HG03469 (cell line): ENCODE results near the gene HNRNPU.

ENCODE experiments used
- ATAC-seq: cut with Tn5 transposase; IDR thresholded peaks from one replicate; pipeline ENCODE4 v1.9.1; 2021; ENCODE audit warnings: mild to moderate bottlenecking, moderate library complexity, moderate number of reproducible peaks; ENCODE audit not compliant: unreplicated experiment

The HNRNPU gene

DNA sequence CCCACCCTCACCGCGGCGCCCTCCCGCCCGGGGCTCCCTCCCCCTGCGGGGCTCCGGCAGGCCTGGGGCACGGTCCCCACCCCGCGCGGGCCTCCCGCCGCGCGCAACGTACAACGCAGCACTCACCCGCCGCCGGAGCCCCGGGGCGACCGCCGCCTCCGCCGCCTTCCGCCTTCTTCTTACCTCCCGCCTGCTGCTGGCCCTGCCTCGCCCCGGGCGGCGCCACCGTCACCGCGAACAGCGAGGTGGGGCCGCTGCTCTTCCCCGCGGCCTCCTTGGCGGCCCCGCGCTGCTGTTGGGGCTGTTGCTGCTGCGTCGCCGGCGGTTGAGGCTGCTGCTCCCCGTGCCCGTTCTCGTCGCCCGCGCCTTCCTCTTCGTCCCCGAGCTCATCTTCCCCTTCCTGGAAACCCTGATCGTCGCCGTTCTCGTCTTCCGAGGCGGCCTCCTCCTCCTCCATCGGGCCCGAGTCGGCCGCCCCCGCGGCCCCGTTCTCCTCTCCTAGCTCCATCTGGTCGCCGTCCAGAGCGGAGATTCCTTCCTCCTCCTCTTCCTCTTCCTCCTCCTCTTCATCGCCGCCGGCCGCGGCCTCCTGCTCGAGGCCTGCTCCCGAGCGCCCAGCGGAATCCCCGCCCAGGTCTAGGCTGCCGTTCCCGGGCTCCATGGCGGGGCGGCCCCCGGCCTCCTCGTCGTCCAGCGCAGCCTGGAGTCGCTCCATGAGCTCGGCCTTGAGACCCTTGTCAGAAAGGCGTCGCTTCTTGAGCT lies 671 bp downstream of the HNRNPU start:
- ATAC-seq: peak; percentile 0

DNA sequence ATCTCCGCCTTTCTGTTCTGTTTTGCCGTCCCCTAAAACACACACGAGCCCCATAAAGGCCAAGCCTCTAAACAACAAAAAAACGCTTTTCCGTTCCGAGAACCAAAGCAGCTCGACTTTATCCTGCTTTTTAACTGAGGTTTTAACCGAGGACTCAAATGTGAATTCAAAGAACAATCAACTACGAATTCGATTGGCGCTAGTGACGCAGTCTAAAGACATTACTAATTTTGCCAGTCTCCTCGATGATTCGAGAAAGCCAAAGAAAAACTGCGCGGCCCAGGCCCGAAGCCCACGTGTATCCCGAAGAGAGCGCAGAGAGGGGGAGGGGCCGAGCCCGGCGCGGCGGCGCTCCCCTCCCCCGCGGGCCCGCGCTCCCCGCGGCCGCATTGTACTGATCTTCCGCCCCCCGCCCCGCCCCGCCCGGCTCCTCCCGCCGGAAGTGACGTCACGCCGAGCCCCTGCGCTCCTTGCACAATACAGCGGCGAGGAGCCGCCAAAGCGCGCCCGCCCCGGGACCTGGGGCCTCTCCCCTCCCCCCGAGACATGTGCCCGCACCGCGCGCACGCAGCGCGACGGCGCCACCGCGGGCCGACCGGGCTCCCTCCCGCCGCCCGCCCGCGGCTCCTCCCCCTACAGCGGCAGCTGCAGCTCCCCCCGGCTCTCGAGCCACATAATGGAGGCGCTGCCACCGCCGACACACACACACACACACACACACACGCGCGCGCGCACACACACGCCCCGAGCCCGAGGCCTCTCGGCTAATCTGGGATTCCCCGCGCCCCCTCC lies 1.4 kb downstream of the HNRNPU start:
- ATAC-seq: peak; percentile 47

DNA sequence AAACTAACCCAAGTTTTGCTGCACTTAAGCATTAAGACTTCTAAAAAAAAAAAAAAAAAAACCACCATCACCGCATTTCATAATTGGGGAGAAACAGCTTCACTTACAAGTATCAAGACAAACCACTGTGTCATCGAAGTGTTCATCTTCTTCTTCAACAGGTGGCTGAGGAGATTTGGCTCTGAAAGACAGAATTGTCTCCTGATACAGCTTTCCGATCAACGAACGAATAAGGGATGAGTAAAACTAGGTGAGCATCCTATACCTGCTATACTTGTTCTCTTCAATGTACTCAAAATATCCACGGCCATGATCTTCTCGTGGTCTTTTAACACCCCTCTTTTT lies 2.0 kb downstream of the HNRNPU start:
- ATAC-seq: no peak

DNA sequence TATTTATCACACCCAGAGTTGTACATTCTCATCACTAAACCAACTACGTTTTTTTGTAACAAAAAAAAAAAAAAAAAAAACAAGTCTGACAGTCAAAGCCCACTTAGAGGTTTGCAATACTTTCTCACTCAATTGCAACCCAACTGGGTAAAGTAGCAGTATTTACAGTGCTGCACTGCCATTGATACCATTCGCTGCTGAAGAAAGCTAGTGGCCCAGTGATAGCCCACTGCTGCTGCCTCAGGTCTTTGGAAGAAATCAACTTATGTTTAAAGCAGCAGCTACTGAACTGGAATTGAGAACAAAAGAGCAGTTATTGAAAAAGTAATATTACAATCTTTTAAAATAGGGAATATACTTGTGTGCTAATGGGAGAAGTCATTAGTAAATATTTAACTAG lies 2.7 kb downstream of the HNRNPU start:
- ATAC-seq: no peak

DNA sequence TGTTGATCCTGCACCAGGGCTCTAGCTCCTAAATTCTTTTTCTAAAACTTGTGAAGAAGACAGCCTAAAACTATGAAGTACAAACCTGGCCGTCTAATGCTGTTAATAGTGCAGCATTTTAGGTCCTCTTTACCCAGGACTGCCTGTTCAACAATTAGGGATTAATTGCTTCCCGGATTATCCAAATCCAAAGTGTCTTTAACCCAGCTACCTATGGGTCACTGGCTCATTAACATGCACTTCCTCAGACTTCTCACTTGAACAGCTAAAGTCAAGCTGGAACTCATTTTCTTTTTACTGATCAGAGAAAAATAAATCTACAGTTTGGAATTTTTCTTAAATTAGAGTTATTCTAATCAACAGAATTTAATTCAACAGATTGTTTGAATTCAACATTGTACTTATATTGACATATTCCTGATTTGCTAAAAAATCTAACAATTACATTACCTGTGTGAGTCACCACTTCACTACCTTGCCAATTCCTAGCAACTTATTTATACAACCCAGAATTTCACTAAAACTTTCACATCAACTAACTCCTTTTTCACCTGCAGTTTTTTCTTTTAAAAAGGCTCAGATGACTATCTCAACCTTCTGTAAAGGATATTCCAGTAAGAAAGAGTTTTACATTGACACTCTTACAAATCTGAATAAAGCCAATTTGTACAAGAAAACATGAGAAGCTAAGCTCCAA lies 3.3 kb downstream of the HNRNPU start:
- ATAC-seq: no peak

DNA sequence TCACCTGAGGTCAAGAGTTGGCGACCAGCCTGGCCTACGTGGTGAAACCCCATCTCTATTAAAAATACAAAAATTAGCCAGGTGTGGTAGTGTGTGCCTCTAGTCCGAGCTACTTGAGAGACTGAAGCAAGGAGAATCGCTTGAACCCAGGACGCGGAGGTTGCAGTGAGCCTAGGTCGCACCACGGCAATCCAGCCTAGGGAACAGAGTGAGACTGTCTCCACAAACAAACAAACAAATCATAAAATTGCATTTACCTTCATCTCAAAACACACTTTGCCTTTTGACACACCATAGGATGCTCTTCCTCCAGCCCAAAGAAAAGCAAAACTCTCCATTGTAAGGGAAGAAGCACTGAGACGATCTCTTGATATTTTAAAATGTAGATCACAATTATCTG lies 4.3 kb downstream of the HNRNPU start:
- ATAC-seq: no peak

DNA sequence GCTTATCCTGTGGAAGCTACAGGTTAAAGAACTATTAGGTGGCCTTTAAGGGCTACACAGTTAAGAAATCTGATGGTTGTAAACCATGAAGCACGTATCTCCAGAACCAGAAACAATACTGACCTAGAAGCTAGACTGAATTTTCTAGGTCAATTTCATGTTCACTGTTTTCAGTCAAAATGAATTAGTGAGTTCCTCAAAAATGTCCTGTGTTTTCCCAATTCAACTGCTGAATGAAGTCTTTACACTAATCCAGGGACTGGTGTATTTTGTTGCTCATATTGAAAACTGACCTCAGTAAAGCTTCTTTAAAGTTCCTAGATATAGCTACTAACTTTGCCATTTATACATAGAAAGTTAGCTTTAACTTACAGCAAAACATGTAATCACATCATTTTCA lies 6.0 kb downstream of the HNRNPU start:
- no peak for ATAC-seq

DNA sequence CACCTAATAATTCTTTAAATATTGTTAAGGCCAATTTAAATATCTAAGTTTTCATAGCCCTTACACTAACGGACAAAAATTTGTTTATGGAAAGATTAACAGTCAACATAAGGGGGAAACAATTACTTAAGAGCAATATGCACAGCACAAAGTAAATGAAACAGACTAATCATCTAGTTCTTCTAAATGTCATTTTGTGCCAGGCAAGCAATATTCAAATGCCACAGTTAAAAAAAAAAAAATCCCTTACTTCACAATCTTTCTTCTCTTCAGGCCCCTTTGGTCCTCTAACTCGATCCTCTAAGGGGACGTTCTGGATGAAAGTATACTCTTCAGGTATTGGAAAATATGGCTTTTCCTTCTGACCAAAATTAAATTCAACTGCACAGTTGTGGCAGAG lies 6.6 kb downstream of the HNRNPU start:
- no peak for ATAC-seq

DNA sequence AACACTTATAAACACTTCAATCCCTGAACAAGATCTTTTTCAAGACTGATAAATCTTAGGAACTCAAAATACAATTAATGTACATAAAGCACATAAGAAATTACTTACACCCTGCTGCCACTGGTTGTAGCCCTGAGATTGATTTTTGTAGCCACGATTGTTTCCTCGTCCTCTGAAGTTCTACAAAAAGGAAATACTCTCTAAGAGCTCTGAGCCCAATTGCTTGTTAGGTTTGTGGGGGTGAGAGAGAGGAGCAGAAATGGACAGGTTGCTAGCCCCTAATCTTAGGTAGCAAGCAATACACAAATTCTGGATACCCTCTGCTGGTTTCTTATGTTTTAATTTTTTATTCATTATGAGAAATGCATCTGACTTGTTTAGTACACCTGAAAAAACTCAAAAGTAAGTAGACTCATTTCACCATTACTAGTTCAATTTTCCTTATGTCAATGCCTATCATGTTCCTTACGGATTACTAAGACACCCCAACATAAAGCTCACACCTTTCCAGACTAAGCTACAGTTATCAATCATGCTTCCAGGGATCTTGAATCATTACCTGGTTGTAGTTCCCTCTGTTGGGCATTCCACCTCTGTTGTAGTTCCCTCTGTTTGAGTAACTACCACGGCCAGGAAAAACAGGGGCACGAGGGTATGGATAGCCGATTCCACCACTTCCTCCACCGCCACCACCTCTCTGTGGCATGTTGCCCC lies 9.3 kb downstream of the HNRNPU start:
- ATAC-seq: no peak

DNA sequence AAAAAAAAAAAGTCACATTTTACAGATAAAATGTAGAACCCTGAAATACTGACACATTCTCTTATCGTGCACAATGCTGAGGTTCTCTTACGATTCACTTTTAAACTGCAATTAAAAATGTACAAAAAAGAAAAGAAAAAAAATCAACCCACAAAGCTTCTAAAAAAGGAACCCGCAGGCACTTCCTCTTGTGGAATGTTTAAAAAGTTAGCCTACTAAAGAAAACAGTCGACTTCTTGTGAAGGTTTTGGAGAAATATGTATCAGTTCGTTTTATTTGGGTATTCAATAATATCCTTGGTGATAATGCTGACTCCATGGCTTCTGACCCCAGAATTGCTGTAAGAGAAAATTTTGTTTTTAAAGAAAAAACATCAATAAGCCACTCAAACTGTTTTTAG lies 10.2 kb downstream of the HNRNPU start:
- ATAC-seq: no peak

DNA sequence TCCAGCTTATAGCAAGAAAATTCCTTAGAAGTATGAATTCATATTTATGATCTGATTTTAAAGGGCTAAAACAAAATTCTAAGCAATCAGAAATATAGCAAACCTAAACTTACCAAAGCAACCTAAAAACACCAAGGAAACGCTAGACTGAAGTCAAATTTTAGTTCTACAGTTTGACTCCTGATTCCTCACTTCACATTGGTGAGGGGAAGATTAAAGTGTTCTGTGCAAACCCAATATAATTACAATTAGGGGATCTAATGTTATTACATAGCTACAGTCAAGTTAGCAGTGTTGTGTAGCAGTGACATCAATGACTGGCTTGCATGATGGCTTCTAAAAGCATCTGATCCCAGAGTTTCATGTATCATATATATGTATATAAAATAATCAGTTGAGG lies 11.6 kb downstream of the HNRNPU start:
- ATAC-seq: no peak

DNA sequence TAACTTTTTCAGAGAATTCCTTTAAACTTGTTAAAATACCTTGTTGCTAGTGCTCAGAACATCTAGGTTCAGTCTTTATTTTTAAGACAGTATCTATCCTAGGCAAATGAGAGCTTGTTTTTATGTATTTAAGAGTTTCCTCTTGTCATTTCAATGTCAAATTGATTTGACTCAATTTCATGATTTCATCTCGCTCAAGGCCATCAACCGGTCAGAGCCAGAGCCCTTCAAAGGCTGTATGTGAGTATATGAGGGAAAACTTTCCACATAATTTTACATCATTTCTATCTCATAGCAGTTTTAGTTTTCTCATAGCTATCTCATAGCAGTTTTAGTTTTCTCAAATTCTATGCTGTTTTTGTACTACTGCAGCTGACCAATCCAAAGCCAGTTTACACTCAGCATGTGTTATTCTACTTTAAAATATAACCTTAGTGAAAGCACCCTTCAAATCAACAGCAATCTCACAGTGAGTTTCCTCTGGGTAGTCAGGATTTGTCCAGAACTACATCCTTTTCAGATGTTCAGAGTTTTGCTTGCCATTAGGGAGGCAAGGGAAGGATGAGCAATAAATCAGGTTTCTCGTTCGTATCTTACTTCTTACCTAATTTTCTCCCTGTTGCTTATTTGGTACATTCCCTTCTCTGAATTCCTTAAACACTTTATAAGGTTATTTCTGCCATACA lies 12.7 kb downstream of the HNRNPU start:
- ATAC-seq: no peak

DNA sequence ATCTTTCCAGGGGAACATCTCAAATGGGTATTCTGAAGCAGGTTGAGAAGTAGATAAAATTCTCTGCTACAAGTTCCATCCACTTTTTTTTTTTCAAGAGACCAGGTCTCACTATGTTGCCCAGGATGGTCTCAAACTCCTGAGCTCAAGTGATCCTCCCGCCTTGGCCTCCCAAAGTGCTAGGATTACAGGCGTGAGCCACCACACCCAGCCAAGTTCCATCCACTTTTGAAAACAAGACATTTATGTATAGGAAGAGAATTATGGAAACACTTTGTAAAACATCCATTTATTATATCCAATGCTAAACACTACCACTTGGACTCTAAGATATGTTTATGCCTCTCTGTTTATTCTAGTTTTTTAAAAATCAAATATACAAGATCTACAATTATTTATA lies 13.4 kb downstream of the HNRNPU start:
- ATAC-seq: no peak

DNA sequence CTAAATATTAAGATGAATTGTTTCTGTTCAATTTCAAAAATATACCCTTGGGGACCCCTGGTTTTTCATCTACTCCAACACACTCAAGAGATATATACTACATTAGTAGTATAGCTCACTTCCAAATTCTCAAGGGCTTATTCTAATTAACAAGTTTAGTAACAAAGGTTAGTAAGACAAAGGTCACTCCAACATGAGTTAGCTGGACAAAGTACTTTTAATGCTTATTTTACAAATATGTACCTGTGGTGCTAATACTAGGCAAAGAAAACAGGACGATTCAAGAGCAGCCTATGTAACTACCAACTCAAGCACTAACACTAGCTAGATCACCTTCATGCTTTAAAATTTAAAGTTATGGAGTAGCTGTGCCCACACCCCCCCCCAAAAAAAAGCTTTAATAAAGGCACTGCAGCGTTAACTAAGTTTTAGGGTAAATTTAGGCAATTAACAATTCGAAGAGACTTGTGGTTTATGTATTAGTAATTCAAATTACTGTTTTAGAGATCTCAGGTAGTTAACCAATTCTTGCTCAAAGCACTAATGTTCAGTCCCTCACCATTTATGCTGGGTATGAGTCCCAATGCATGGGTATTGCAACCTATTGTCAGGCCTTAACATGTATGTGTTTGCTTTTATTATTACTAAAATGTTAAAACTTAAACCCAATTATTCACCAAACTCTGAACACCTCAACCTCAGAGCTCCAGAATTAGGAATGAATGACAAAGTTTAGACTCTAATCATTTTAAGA lies 14.1 kb downstream of the HNRNPU start:
- ATAC-seq: no peak

DNA sequence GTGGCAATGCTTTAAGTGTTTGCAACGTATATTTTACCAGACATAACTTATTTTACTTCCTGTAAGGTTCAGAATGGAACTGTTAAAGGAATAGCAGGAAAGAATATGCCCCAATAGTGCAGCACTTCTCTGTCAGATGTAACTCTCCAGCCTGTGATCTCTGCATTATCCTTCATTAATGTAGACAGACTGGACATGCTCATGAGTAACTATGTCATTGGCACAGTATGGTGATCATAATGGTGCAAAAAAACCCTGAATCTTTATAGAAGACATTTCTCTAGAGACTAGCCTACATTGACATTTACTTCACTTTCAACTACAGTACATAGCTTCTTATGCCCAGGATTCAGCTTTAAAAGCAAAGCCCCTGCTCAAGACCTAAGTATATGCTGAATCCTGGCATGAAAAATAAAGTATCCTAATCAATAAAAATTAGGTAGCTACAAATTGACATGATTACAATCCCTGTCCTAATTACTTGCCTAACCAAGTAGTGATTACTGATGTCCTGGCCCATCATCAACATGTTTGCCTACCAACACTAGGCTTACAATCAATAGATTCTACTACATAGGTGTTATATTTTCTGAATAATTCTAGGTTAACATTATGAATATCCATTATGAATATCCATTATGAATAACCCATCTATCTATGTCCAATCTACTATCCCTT lies 15.0 kb downstream of the HNRNPU start:
- ATAC-seq: no peak

DNA sequence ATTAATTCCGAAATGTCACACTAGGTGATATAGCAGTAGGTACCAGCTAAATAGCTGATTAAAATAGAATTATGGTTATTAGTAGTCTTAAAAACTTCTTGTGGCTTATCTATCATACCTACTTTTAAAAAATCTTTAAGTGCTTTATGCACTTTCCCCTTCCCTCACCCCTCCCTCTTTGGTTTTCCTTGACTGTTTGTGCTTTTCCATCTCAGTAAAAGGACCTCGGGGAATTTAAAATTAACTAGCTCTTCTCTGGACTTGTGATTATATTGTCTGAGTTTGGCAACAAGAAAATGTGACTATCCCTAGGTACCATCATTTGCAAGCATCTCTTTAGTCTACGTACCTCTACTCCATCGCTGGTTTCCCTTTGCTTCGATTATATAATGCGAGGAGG lies 17.7 kb downstream of the HNRNPU start:
- ATAC-seq: no peak

DNA sequence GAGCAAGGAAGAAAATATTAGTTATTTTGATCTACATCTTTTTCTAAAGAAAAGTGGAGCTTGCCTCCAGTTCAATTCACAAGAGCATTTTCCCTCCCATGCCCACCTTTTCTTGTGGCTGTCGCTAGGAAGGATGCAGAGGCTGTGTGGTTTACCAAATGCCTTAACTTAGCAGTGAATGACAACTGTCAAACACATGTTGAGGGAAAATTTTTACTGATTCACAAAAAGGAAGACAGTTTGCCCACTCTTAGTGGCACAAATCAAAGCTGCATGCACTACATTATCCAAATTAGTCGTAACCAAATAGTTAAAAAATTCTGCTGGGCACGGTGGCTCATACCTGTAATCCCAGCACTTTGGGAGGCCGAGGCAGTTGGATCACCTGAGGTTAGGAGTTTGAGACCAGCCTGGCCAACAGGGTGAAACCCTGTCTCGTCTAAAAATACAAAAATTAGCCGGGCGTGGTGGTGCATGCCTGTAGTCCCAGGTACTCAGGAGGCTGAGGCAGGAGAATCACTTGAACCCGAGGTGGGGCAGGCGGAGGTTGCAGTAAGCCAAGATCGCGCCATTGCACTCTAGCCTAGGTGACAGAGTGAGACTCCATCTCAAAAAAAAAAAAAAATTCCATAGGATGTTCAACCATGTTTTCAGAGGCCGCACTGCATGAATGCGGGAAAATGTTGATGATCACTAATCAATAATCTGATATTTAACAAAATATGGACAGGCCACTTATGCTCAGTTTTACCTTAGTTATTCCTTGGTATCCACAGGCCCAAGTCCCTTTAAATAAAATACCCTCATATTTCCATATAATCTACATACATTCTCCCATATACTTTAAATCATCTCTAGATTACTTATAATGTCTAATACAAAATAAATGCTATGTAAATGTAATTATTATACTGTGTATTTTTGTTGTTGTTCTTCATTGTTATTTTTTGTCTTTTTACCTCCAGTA lies 19.9 kb downstream of the HNRNPU start:
- no peak for ATAC-seq
